Type B pancreatic cell (in vitro differentiated cells): ENCODE measurements around the gene MTA3. TPM values are rescaled to one million over a fixed set of nuclear protein-coding genes. Genes with fewer than 3 reads are reported as not detected.

Experiments
- DNase-seq: peaks from one replicate; pipeline ENCODE4 v3.0.0; 2021; ENCODE audit warnings: mixed read lengths; ENCODE audit not compliant: unreplicated experiment; ENCODE audit errors: extremely low spot score
- H3K27ac Mint-ChIP-seq: 2 replicates; pipeline ENCODE4 v1.8.0; 2021; ENCODE audit warnings: mild to moderate bottlenecking, mixed read lengths
- H3K27me3 Mint-ChIP-seq: 2 replicates; pipeline ENCODE4 v1.8.0; 2021; ENCODE audit warnings: mixed read lengths
- H3K36me3 Mint-ChIP-seq: 2 replicates; pipeline ENCODE4 v1.8.0; 2021; ENCODE audit warnings: mixed read lengths
- H3K4me1 Mint-ChIP-seq: one replicate; pipeline ENCODE4 v1.8.0; 2021; ENCODE audit warnings: mixed read lengths; ENCODE audit not compliant: unreplicated experiment
- H3K4me3 Mint-ChIP-seq: 2 replicates; pipeline ENCODE4 v1.8.0; 2021; ENCODE audit warnings: mild to moderate bottlenecking, mixed read lengths
- H3K9me3 Mint-ChIP-seq: 2 replicates; pipeline ENCODE4 v1.8.0; 2021; ENCODE audit warnings: mixed read lengths
- CTCF ChIP-seq: fragments of 200-600 bp; sonication (generic); conservative IDR thresholded peaks from 2 replicates; pipeline ENCODE4 v1.5.0; 2021; ENCODE audit warnings: antibody characterized with exemption, mild to moderate bottlenecking
- total RNA-seq: library from RNA; stranded (reverse); gene quantifications from 2 replicates; pipeline ENCODE4 v1.2.1, GENCODE V29; 2021; ENCODE audit warnings: low replicate concordance

MTA3 gene
- total RNA-seq, 1 donor from 2014 or later = 59.7 TPM

GRCh38 chr2:42714686-42715085, 146.3 kb downstream of the MTA3 start:
- no peak overlapping the region for H3K4me3 Mint-ChIP-seq
- H3K4me1 Mint-ChIP-seq = no peaks in the 10 kb centered on the region
- TF ChIP-seq CTCF = no peak
- no peak for DNase-seq
- H3K36me3 Mint-ChIP-seq = no peaks in the 10 kb centered on the region
- H3K9me3 Mint-ChIP-seq = no peaks in the 10 kb centered on the region
- H3K27me3 Mint-ChIP-seq = no peaks in the 10 kb centered on the region
- H3K27ac Mint-ChIP-seq = no peak overlapping the region

- Mint-ChIP-seq H3K9me3 (no peaks in the 10 kb centered on the region), H3K4me1 (peaks cover 10% of the 10 kb centered on the region), H3K4me3 (no peak overlapping the region), H3K27me3 (no peaks in the 10 kb centered on the region), H3K36me3 (peaks cover 3% of the 10 kb centered on the region), H3K27ac (no peak overlapping the region)
- TF ChIP-seq CTCF = no peak
- DNase-seq = no peak
These were observed 153.5 kb downstream of the MTA3 start for GRCh38 chr2:42721898-42722297.

GRCh38 chr2:42722320-42723190, 154.1 kb downstream of the MTA3 start:
- H3K27ac Mint-ChIP-seq = peak overlapping the region; percentile 30
- no peak for TF ChIP-seq CTCF
- no peaks in the 10 kb centered on the region for H3K27me3 Mint-ChIP-seq
- no peak overlapping the region for H3K4me3 Mint-ChIP-seq
- H3K36me3 Mint-ChIP-seq = peaks cover 3% of the 10 kb centered on the region
- no peaks in the 10 kb centered on the region for H3K9me3 Mint-ChIP-seq
- peaks cover 10% of the 10 kb centered on the region for H3K4me1 Mint-ChIP-seq
- DNase-seq = no peak

- no peaks in the 10 kb centered on the region for H3K27me3 Mint-ChIP-seq
These were observed 155.0 kb downstream of the MTA3 start for GRCh38 chr2:42723465-42723864.

DNA sequence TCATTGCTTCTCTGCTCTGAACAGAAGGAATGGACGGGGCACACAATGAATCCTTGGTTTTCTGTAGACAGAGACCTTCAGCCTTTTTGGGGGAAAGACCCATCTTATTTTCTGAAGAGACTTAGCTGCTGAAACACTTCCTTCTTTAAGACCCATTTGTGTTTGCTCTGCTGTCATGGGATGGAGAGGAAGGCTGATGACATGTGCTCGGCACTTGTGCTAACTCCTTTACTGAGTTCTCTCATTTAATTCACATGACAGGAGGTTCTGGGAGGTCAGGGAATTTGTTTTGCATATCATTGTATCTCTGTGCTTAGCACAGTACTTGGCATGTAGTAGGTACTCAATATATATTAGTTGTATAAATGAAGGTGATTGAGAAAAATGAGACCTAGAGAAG, 156.5 kb downstream of the MTA3 start:
- Mint-ChIP-seq H3K27ac (no peak overlapping the region), H3K4me1 (peaks cover 10% of the 10 kb centered on the region), H3K4me3 (no peak overlapping the region), H3K9me3 (peaks cover 4% of the 10 kb centered on the region), H3K27me3 (no peaks in the 10 kb centered on the region), H3K36me3 (peaks cover 9% of the 10 kb centered on the region)
- TF ChIP-seq CTCF = no peak
- DNase-seq = no peak

More at GRCh38 chr2:42723465-42723864, 155.0 kb downstream of the MTA3 start:
- peaks cover 10% of the 10 kb centered on the region for H3K4me1 Mint-ChIP-seq
- no peak for DNase-seq
- TF ChIP-seq CTCF = no peak
- no peak overlapping the region for H3K27ac Mint-ChIP-seq
- peaks cover 3% of the 10 kb centered on the region for H3K36me3 Mint-ChIP-seq
- H3K9me3 Mint-ChIP-seq = no peaks in the 10 kb centered on the region
- H3K4me3 Mint-ChIP-seq = no peak overlapping the region
